Hematopoietic multipotent progenitor cell treated with erythropoietin and hydrocortisone succinate and interleukin-3 and kit ligand, for 4 days (in vitro differentiated cells): ENCODE measurements around the gene ZFYVE28.
"Not testable (repeated sequence)": the region's sequence is repeated elsewhere in the genome, so short reads cannot be mapped to it uniquely, and the experiment has no call there.

ENCODE experiments used
- DNase-seq: peaks from one replicate; pipeline ENCODE4 v3.0.0-alpha.2; 2015

The ZFYVE28 gene

GRCh38 chr4:2284934-2285612, 133.4 kb downstream of the ZFYVE28 start:
- DNase-seq: no peak

- no peak for DNase-seq
Measured at GRCh38 chr4:2284161-2284933, 134.1 kb downstream of the ZFYVE28 start.

GRCh38 chr4:2283199-2283711, 135.2 kb downstream of the ZFYVE28 start:
- DNase-seq: no peak

GRCh38 chr4:2281575-2282343, 136.7 kb downstream of the ZFYVE28 start:
- DNase-seq: peak; percentile 74

GRCh38 chr4:2280531-2281300, 137.7 kb downstream of the ZFYVE28 start:
- peak; percentile 20 for DNase-seq

- DNase-seq: no peak
Measured at GRCh38 chr4:2277956-2278355, 140.5 kb downstream of the ZFYVE28 start.

GRCh38 chr4:2276581-2277325, 141.7 kb downstream of the ZFYVE28 start:
- DNase-seq: no peak

GRCh38 chr4:2275546-2276251, 142.7 kb downstream of the ZFYVE28 start:
- no peak for DNase-seq

- DNase-seq: not testable (repeated sequence)
Measured at GRCh38 chr4:2275044-2275397, 143.4 kb downstream of the ZFYVE28 start.

- DNase-seq: no peak
Measured at GRCh38 chr4:2274320-2275043, 144.0 kb downstream of the ZFYVE28 start.

- DNase-seq: no peak
Measured at GRCh38 chr4:2273657-2274319, 144.7 kb downstream of the ZFYVE28 start.

GRCh38 chr4:2273221-2273620, 145.2 kb downstream of the ZFYVE28 start:
- DNase-seq: no peak

GRCh38 chr4:2272828-2273120, 145.7 kb downstream of the ZFYVE28 start:
- no peak for DNase-seq

- no peak for DNase-seq
Measured at GRCh38 chr4:2272026-2272827, 146.2 kb downstream of the ZFYVE28 start.

- DNase-seq: no peak
Measured at GRCh38 chr4:2271279-2272025, 147.0 kb downstream of the ZFYVE28 start.

- DNase-seq: no peak
Measured at GRCh38 chr4:2270341-2271165, 147.9 kb downstream of the ZFYVE28 start.

- DNase-seq: no peak
Measured at GRCh38 chr4:2269618-2270163, 148.8 kb downstream of the ZFYVE28 start.

GRCh38 chr4:2269206-2269531, 149.3 kb downstream of the ZFYVE28 start:
- DNase-seq: no peak
